GM18858 (cell line): Measurements from ENCODE around the gene CD300C.
"Not testable (repeated sequence)": the region's sequence is repeated elsewhere in the genome, so short reads cannot be mapped to it uniquely, and the experiment has no call there.

Experiments
- ATAC-seq: cut with Tn5 transposase; IDR thresholded peaks from one replicate; pipeline ENCODE4 v1.9.1; 2021; ENCODE audit not compliant: unreplicated experiment

Gene CD300C

GRCh38 chr17:74563358-74563757, 17.4 kb upstream of the CD300C start:
- no peak for ATAC-seq

DNA sequence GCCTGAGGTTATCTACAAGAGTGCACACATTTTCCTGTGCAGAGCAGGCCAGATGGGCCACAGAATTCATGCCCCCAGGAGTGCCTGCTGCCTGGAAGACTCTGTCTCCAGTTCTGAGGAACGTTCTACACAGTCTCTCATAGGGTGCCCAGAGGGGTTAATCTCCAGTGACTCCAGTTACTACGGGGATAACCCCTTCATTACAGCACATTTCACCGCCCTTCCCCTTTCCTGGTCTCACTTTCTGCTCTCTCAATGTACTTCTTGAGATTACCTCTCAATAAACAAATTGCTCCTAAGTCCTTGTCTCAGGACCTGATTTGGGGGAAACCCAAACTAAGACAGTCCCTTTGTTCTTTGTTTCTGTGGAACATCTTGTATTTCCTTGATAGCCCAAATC, 15.7 kb upstream of the CD300C start:
- ATAC-seq: no peak

GRCh38 chr17:74558882-74559519, 13.1 kb upstream of the CD300C start:
- no peak for ATAC-seq

- ATAC-seq: not testable (repeated sequence)
Measured at GRCh38 chr17:74558402-74558801, 12.5 kb upstream of the CD300C start.

DNA sequence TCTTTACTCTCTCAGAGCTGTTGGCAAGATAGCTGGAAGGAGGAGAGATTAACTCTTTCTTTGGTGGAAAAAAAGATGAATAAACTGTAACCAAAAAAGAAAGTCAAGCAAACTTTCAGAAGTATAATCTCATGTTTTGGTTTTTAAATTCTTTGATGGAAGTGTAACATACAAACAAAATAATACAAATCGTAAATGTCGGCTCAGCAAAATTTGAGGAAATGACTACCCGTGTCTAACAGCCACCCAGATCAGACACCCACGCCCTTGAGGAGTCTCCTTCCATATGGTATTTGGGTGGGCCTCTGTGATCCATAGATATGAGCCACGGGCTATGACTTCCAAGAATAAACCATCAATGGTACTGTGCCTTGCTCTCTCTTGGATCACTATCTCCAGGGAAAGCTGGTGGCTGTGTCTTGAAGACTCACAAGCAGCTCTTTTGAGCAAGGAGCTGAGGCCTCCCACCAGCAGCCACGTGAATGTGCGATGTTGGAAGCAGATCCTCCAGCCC, 9.6 kb upstream of the CD300C start:
- no peak for ATAC-seq

GRCh38 chr17:74554909-74555308, 9.0 kb upstream of the CD300C start:
- no peak for ATAC-seq

DNA sequence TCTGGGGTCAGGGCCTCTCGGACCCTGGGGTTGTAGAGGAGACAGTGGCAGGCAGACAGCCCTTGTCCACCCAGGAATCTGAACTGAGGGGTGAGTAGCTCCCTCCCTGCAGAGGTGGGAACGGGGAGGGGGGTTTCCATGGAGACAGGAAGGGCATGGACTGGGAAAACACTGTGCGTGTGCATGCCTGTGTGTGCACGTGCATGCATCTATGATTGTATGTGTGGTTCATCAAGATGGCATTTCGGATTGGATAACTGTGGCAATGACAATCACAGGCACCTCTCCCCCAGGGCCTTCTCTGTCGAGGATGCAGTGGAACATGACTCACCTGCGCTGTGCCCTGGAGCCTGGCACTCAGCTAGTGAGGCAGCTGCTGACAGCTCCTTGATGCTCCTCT, 6.1 kb upstream of the CD300C start:
- no peak for ATAC-seq

GRCh38 chr17:74550602-74551001, 4.7 kb upstream of the CD300C start:
- ATAC-seq: no peak

DNA sequence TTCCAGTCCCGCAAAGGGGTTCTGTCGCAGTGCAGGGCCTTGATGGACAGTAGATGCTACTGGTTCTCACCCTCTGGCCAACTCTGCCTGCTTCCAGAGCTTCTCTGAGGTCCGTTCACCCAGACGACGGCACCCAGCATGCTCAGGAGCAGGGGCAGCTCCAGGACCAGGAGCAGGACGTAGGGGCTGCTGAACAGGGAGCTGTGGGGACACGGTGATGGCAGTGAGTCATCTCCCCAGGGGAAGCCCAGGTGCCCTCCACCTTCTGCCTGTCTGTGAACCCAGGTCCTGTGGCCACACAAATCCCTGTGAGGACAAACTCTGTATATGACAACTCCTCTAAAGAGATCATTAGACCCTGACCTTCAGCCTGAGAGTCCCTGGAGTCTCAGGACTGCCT, 3.4 kb upstream of the CD300C start:
- no peak for ATAC-seq

DNA sequence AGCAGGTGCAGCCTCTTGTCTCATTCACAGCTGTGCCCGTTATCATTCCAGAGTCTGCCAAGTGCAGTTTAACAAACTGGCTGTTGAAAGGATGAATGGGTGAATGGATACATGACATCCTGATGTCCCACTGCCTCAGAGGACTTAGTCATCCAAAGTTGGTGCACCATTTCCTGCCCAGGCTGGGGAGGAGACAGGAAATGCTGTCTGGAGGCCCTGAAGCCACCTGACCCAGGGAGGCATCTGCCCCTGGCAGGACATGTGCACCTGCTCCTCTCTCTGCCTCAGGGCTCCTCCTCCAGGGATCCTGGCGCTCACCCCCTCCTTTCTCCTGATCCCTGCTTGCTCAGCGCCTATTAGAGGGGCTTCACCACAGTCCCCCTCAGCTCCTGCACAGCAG, 1.8 kb upstream of the CD300C start:
- no peak for ATAC-seq

DNA sequence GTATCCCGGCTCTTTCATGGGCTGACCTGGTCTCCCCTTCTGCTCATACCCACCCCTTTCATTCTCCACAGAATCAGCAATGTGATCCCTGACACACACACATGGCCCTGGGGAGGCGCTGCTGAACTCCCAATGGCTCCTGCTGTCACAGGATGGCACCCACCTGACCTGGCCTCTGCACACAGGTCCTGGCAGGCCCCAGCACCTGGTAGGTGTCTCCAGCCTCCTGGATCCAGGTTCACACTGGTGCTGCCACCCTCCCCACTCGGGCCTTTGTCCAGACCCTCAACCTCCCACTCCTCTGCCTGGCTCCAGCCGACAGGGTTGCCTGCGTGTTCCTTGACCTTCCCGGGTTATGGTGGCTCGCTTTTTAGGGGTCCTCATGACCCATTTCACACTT, 1.3 kb upstream of the CD300C start:
- no peak for ATAC-seq

- ATAC-seq: no peak
Measured at GRCh38 chr17:74546586-74546985, 671 bp upstream of the CD300C start.

GRCh38 chr17:74544991-74545842, 698 bp downstream of the CD300C start:
- ATAC-seq: no peak

DNA sequence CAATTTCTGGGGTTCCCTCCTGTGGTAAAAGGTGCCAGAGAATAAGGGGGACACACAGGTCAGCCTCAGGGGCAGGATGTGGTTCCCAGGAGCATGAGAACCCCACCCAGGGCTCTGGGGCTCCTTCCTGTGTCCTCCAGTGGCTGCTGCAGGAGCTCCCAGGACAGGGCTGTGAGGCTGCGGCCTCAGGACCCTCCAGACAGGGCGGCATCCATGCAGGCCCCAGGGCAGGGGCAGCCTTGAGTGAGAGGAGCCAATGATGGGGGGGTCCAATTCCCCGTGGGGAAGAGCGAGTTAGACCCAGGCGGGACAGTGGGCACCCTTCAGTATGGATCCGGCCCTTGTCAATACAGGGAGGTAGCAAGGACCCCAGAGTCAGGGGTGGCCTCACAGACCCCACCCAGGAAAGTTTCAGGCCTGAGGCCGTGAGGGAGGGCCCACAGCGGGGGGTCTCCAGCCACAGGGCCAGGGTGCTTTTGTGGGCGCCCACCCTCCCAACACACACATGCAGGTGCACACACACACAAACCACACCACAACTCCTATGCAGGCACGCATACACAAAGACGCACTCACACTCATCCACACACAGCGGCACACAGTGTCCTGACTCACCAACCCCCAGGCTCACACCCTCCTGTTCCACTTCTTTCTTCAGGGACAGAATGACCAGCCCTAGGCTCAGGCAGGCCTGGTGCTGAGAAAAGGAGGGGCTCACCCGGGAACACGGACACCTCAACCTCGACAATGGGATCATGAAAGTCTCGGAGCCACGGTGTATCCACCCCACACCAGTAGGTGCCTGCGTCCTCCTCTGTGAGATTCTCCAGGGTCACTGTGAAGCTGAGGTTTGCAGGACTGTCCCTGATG, 1.8 kb downstream of the CD300C start:
- no peak for ATAC-seq

- no peak for ATAC-seq
Measured at GRCh38 chr17:74543406-74543805, 2.5 kb downstream of the CD300C start.

GRCh38 chr17:74542727-74543383, 3.1 kb downstream of the CD300C start:
- no peak for ATAC-seq

- ATAC-seq: no peak
Measured at GRCh38 chr17:74542166-74542565, 3.7 kb downstream of the CD300C start.

DNA sequence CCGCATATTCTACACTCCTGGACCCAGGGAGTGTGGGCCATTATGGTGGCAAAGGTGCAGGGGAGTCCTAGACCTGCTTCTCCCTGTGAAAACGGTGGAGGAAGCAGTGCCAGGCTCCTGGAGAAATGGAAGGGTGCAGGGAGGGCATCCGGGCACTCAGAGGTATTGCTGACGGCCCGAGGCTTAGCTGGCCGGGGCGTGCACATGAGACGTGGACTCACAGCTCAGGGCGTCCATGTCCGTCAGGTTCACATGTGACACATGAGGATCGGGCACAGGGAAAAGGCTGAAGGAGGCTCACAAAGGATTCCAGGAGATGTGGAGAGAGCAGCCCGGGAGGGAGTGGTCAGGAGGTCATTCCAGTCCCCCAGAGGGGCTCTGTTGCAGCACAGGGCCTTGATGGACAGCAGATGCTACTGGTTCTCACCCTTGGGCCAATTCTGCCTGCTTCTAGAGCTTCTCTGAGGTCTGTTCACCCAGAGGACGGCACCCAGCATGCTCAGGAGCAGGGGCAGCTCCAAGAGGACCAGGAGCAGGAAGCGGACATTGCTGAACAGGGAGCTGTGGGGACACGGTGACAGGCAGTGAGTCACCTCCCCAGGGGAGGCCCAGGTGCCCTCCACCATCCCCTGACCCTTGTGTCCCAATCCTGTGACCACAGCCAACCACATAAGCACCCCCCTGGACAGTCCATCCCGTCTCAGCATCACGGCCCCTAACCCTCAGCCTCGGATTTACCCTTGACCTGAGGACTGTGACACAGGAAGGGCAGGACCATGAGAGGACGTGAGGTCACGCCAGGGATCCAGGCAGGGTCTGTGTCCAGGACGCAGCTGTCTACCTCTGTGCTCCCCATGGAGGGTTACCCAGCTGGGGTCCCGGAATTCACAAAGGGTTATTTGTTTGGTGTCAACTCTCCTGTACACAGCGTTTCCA, 4.5 kb downstream of the CD300C start:
- ATAC-seq: no peak

DNA sequence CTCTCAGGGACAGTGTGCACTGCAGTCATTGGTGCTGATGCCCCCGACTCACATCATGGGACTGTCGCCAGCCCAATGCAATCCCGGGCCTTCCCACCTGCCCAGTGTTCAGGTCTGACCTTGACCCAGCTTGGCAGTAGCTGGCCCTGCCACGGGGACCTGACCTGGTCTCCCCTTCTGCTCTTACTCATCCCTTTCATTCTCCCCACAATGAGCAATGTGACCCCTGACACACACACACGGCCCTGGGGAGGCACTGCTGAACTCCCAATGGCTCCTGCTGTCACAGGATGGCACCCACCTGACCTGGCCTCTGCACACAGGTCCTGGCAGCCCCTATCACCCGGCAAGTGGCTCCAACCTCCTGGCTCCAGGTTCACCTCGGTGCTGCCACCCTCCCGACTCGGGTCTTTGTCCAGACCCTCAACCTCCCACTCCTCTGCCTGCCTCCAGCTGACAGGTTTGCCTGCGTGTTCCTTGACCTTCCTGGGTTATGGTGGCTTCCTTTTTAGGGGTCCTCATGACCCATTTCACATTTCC, 6.6 kb downstream of the CD300C start:
- ATAC-seq: no peak

DNA sequence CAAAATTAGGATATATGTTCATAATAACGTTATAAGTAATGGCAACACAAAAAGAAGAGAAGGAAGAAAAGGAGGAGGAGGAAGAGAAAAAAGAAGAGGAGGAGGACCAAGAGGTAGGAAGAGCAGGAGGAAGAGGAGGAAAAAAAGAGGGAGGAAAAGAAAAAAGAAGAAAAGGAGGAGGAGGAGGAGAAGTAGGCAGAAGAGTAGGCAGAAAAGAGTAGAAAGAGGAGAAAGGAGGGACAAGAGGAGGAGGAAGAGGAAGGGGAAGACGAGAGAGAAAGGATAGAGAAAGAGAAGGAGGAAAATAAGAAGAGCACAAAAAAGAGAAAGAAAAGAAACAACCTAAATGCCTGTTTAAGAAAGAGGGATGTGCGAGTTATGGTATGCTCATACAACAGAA, 9.0 kb downstream of the CD300C start:
- ATAC-seq: no peak
